ENCODE results near the gene CREB3L4. TPM values are rescaled to one million over a fixed set of nuclear protein-coding genes. Genes with fewer than 3 reads are reported as not detected.

CREB3L4 gene
- total and polyA plus RNA-seq, 7 donors = 3.7 to 12.6 (median 5.3) TPM

DNA sequence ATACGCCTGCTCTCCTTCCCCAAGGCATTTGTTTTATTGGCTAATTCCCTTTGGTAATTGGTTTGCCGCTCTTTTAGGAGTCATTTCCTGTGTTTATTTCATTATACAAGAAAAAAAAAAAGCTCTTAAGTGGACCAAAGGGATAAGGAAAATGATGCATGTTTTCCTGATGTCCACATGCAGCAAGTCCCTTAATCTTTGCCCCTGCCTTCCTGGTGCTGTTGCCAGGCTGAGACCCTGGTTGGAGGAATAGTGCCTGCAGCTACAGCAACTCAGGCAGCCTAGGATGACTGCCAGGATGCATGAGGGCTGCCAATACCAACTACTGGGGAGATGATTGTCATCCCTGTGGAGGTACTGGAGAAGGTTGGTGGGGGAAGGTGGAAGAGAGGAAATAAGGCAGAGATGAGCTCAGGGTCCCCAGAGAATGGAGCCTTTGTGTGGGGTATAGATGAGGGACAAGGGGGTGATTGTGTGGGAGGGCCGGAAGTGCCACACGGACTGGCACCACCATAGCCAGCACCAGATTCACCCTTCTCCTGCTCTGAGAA is 38.8 kb upstream of the CREB3L4 start:
- TF ChIP-seq, protein P1, sequence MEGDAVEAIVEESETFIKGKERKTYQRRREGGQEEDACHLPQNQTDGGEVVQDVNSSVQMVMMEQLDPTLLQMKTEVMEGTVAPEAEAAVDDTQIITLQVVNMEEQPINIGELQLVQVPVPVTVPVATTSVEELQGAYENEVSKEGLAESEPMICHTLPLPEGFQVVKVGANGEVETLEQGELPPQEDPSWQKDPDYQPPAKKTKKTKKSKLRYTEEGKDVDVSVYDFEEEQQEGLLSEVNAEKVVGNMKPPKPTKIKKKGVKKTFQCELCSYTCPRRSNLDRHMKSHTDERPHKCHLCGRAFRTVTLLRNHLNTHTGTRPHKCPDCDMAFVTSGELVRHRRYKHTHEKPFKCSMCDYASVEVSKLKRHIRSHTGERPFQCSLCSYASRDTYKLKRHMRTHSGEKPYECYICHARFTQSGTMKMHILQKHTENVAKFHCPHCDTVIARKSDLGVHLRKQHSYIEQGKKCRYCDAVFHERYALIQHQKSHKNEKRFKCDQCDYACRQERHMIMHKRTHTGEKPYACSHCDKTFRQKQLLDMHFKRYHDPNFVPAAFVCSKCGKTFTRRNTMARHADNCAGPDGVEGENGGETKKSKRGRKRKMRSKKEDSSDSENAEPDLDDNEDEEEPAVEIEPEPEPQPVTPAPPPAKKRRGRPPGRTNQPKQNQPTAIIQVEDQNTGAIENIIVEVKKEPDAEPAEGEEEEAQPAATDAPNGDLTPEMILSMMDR (IDR thresholded peaks at IDR 0.05) = no peak
- DNase-seq (no peak), ATAC-seq (no peak)
- Histone ChIP-seq H3K4me1 (no peaks in the 10 kb centered on the region), H3K27me3 (ENCODE audit: insufficient read depth in 3 of 3, low read length in 2 of 3) (no peaks in the 10 kb centered on the region), H3K27ac (no peak overlapping the region), H3K9me3 (no peaks in the 10 kb centered on the region), H3K4me3 (no peak overlapping the region), H3K36me3 (ENCODE audit: insufficient read depth in 1 of 2, low read depth in 1 of 2) (peaks cover 10 to 52% of the 10 kb centered on the region in 2 donors)
- WGBS, 3 donors = 45 to 65% (median 58%) methylated on average over 4 of the region's 4 CpGs
- intact Hi-C loops (cut with DNase I) = no loop called here

DNA sequence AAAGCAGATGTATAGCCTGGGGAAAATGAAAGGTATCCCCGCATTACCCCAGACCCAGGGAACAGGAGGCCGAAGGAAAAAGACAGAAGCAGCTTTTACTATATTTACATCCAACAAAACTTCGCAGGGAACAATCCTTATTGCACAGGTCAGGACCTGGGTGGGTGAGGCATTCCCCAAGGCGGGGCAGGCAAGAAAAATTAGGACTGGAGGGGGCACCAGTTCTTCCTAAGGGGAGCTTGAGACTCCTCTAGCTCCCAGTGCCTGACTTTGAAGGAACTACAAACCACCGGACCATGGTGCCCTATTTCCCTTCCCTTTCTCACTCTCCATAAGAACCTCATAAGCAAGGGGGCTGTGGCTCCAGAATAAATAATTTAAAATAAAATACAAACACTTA is 38.3 kb upstream of the CREB3L4 start:
- no peak overlapping the region for H3K4me3 ChIP-seq
- 87 to 91% (median 88%) methylated on average over 5 of the region's 5 CpGs for WGBS, 3 donors
- DNase-seq = no peak
- intact Hi-C loops (cut with DNase I) = no loop called here
- no peak for ATAC-seq
- H3K27ac ChIP-seq = no peak overlapping the region
- H3K36me3 ChIP-seq (ENCODE audit: insufficient read depth in 1 of 2, low read depth in 1 of 2) = peaks cover 10 to 57% of the 10 kb centered on the region in 2 donors
- no peaks in the 10 kb centered on the region for H3K9me3 ChIP-seq
- H3K4me1 ChIP-seq = no peaks in the 10 kb centered on the region
- TF ChIP-seq, protein P1 (IDR thresholded peaks at IDR 0.05) = no peak
- no peaks in the 10 kb centered on the region for H3K27me3 ChIP-seq (ENCODE audit: insufficient read depth in 3 of 3, low read length in 2 of 3)

DNA sequence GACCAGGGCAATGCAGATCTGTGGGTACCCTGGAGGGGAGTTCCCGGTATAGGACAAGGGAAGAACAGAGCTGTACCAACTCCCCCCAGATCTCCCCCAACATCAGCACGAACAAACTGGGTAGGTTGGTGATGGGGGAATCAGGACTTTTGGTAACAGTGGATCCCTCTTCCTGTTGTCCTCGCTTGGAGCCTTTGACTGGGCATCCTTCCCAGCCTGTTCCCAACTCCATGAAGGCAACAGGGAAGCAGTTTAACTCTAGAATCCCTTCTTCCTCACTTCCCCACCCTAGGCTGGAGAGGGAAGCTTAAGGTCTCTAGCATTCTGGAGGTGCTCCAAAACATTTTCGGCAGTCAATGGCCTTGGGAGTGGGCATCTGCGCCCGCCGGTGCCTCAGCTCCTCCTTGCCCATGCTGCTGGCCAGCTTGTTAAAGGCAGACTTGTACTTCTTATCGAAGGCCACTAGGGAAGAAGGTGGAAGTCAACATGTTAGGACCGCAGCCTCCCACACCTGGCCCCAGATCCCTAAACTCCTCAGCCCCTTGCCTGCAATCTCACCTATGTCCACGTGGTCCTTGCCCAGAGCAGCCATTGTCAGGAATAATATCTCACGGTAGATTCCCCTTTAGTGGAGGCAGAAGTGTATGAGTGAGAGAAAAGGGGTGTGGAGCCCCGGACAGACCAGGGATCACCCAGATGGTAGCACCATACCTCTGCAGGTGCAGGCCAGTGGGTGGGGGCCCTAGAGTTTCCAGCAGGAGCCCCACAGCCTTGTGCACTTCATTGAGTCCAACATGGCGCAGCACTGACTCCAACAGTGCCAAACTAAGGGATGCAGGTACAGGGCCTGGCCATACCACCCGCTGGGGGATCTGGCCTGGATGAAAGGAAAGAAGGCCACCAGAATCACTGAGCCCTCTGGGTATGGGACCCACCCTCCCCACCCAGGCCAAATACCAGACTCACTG is 37.4 kb upstream of the CREB3L4 start:
- Histone ChIP-seq H3K9me3 (no peaks in the 10 kb centered on the region), H3K4me3 (no peak overlapping the region), H3K27me3 (ENCODE audit: insufficient read depth in 3 of 3, low read length in 2 of 3) (no peaks in the 10 kb centered on the region), H3K27ac (no peak overlapping the region), H3K4me1 (no peaks in the 10 kb centered on the region), H3K36me3 (ENCODE audit: insufficient read depth in 1 of 2, low read depth in 1 of 2) (peaks cover 10 to 66% of the 10 kb centered on the region in 2 donors)
- TF ChIP-seq, protein P1 (IDR thresholded peaks at IDR 0.05) = no peak
- intact Hi-C loops (cut with DNase I) = no loop called here
- WGBS, 3 donors = 82 to 87% (median 82%) methylated on average over 12 to 14 of the region's 14 CpGs
- no peak for DNase-seq
- ATAC-seq = no peak

DNA sequence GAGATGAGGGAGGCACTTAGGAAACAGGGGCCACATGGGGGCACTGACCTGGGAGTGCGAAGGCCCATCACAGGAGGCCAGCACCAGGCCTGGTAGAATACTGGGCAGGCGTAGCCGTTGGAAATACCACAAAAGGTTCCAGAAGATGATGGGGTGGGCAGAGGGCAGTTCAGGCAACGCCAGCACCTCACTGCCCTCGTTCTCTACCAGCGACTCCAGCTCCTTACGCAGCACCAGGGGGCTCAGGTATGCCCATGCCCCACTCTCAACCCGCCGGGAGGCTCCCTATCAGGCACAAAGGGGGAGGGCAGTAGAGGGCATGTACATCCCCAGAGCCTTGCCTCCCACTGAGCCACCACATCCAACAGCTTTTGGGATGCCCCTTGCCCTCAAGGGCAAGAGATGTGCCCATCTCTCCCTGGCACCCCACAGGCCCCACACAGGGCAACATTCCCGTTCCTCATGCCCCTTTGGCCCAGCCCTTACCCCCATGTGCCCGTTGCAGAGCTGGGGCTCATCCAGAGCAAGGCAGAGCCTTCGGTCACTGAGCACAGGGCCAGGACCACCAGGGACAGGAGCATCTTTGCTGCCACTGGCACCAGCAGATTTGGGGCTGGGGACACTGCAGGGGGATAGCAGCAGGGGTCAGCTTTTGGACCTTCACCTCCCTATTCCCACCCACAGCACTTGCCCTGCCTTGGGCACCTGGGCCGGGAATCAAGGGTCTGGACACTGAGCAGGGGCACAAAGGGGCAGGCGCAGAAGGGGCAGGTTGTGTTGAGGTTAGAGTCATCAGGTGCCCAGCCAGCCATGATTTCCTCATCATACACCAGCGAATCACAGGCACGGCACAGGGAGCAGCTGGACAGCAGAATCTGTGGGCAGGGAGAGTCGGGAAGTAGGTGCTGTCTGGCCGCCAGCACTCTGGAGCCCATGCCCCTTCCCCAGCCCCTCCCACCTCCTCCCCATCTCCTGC is 35.3 kb upstream of the CREB3L4 start:
- Histone ChIP-seq H3K27ac (no peak overlapping the region), H3K27me3 (ENCODE audit: insufficient read depth in 3 of 3, low read length in 2 of 3) (no peaks in the 10 kb centered on the region), H3K36me3 (ENCODE audit: insufficient read depth in 1 of 2, low read depth in 1 of 2) (peaks cover 13 to 87% of the 10 kb centered on the region in 2 donors), H3K9me3 (no peaks in the 10 kb centered on the region), H3K4me1 (no peaks in the 10 kb centered on the region), H3K4me3 (no peak overlapping the region)
- intact Hi-C loops (cut with DNase I) = no loop called here
- no peak for DNase-seq
- WGBS, 3 donors = 92 to 94% (median 93%) methylated on average over 17 to 18 of the region's 18 CpGs
- no peak for ATAC-seq
- TF ChIP-seq, protein P1 (IDR thresholded peaks at IDR 0.05) = no peak

Measured in psoas muscle (tissue), 8 donors.